ENCODE data around the gene PKD1L1.

GRCh38 chr7:47954231-47954911, 6.1 kb upstream of the PKD1L1 start:
- no peak for TF ChIP-seq POLR2AphosphoS5 (IDR thresholded peaks at IDR 0.05; ENCODE audit: borderline replicate concordance, low read depth, low read length)
- no peak for TF ChIP-seq EZH2 (IDR thresholded peaks at IDR 0.05)
- TF ChIP-seq FOXP2 (optimal IDR thresholded peaks at IDR 0.05; ENCODE audit: control extremely low read depth, extremely low read length, insufficient read depth), result no peak
